IMR-90 (cell line): ENCODE data around the gene SGSM2.

ENCODE experiments used
- CEBPB ChIP-seq: IDR thresholded peaks from 2 replicates; pipeline ENCODE4 v1.6.1; 2012; ENCODE audit warnings: low read depth, low read length, improper control_type of control experiment
- CHD1 ChIP-seq: IDR thresholded peaks from 2 replicates; pipeline ENCODE4 v1.6.1; 2012; ENCODE audit warnings: low read depth, low read length, improper control_type of control experiment
- CTCF ChIP-seq: conservative IDR thresholded peaks from 2 replicates; pipeline ENCODE4 v1.5.1; 2012; ENCODE audit warnings: mild to moderate bottlenecking, low read depth, low read length, improper control_type of control experiment
- FOS ChIP-seq: fragments of 150-350 bp; IDR thresholded peaks from 2 replicates; pipeline ENCODE4 v1.6.1; 2016; ENCODE audit warnings: low read depth, low read length
- MXI1 ChIP-seq: IDR thresholded peaks from 2 replicates; pipeline ENCODE4 v1.6.1; 2012; ENCODE audit warnings: low read depth, mild to moderate bottlenecking, low read length, moderate library complexity, borderline replicate concordance
- POLR2A ChIP-seq: IDR thresholded peaks from 2 replicates; pipeline ENCODE4 v1.6.1; 2012; ENCODE audit warnings: mild to moderate bottlenecking, low read depth, low read length
- RAD21 ChIP-seq: IDR thresholded peaks from 2 replicates; pipeline ENCODE4 v1.6.1; 2012; ENCODE audit warnings: low read length, improper control_type of control experiment
- SMC3 ChIP-seq: fragments of 150-350 bp; IDR thresholded peaks from 2 replicates; pipeline ENCODE4 v1.6.1; 2016; ENCODE audit warnings: low read depth, mild to moderate bottlenecking, antibody characterized with exemption, low read length, moderate library complexity
- USF2 ChIP-seq: fragments of 150-350 bp; IDR thresholded peaks from 2 replicates; pipeline ENCODE4 v1.6.1; 2017; ENCODE audit warnings: mild to moderate bottlenecking, antibody characterized with exemption, low read length, low read depth

- no peak for TF ChIP-seq FOS
- TF ChIP-seq CTCF: no peak
- TF ChIP-seq MXI1: no peak
- no peak for TF ChIP-seq RAD21
- no peak for TF ChIP-seq USF2
- TF ChIP-seq CEBPB: no peak
- TF ChIP-seq POLR2A: no peak
- no peak for TF ChIP-seq SMC3
- TF ChIP-seq CHD1: no peak
These were observed 27.8 kb downstream of the SGSM2 start for GRCh38 chr17:2365132-2365531.
